ENCODE measurements around the gene LGALSL. TPM values are rescaled to one million over a fixed set of nuclear protein-coding genes. Genes with fewer than 3 reads are reported as not detected.

LGALSL gene
- polyA plus RNA-seq, 1 of the 3 experiments (the other 2 are of a cell fraction), result 6.5 TPM

GRCh38 chr2:64451051-64451450, 2.9 kb upstream of the LGALSL start:
- H3K36me3 ChIP-seq (replicated peaks in 1 of 2; ENCODE audit: control insufficient read depth in 1 of 2, insufficient read depth in 2 of 2, low read length in 1 of 2), result no peaks in the 10 kb centered on the region
- H2AFZ ChIP-seq (ENCODE audit: low read depth), result no peak overlapping the region
- no peak for TF ChIP-seq RFX5 (IDR thresholded peaks at IDR 0.05; ENCODE audit: low read length)
- TF ChIP-seq FOSL2 (IDR thresholded peaks at IDR 0.05; ENCODE audit: borderline replicate concordance, low read depth), result no peak
- no peak for TF ChIP-seq PBX3 (IDR thresholded peaks at IDR 0.05)
- no peak for TF ChIP-seq SMC3 (IDR thresholded peaks at IDR 0.05; ENCODE audit: low read depth, low read length)
- no peak for TF ChIP-seq MXI1 (IDR thresholded peaks at IDR 0.05; ENCODE audit: low read depth, low read length)
- TF ChIP-seq TEAD4 (IDR thresholded peaks at IDR 0.05; ENCODE audit: borderline replicate concordance, insufficient read depth), result no peak
- TF ChIP-seq USF1 (IDR thresholded peaks at IDR 0.05; ENCODE audit: borderline replicate concordance, low read depth), result no peak
- TF ChIP-seq ZBTB33 (IDR thresholded peaks at IDR 0.05; ENCODE audit: borderline replicate concordance, low read depth), result no peak
- no peak for TF ChIP-seq MAX (IDR thresholded peaks at IDR 0.05; ENCODE audit: low read depth)
- TF ChIP-seq RCOR1 (IDR thresholded peaks at IDR 0.05; ENCODE audit: low read length), result no peak
- TF ChIP-seq USF2 (IDR thresholded peaks at IDR 0.05; ENCODE audit: borderline replicate concordance, low read depth, low read length), result no peak
- no peak for TF ChIP-seq FOXJ3 (CRISPR knock-in tag; IDR thresholded peaks at IDR 0.05)
- no peak for TF ChIP-seq POLR2AphosphoS5 (IDR thresholded peaks at IDR 0.05; ENCODE audit: low read depth, low read length)
- no peak for TF ChIP-seq SIN3A (IDR thresholded peaks at IDR 0.05; ENCODE audit: borderline replicate concordance, low read depth, low read length)
- no peak for TF ChIP-seq RAD21 (IDR thresholded peaks at IDR 0.05; ENCODE audit: low read length)
- no peak for TF ChIP-seq GATA2 (CRISPR knock-in tag; IDR thresholded peaks at IDR 0.05)
- no peak for TF ChIP-seq NFIC (IDR thresholded peaks at IDR 0.05; ENCODE audit: borderline replicate concordance)
- no peaks in the 10 kb centered on the region for H3K27me3 ChIP-seq (ENCODE audit: insufficient read depth)
- no peak overlapping the region for H3K4me2 ChIP-seq
- CTCF ChIA-PET, result interaction anchor here (0.9 kb wide), 1 partner anchor 103 kb away, joined by 3 read pairs; no protein-coding TSS in a partner anchor
- H3K9me3 ChIP-seq, result no peaks in the 10 kb centered on the region
- no peaks in the 10 kb centered on the region for H4K20me1 ChIP-seq (ENCODE audit: insufficient read depth)
- H3K4me3 ChIP-seq (ENCODE audit: low read depth in 2 of 2, low read length in 1 of 2), result no peak overlapping the region
- peaks cover 3 to 10% of the 10 kb centered on the region in 2 experiments; a peak in 3 of 4 replicates for H3K4me1 ChIP-seq (ENCODE audit: control insufficient read depth in 1 of 2, insufficient read depth in 2 of 2, low read depth in 1 of 2, low read length in 1 of 2)
- H3K9ac ChIP-seq, result no peak overlapping the region
- peaks cover 8% of the 10 kb centered on the region for H3F3A ChIP-seq (replicated peaks; ENCODE audit: insufficient read depth)
- no peak overlapping the region for H3K27ac ChIP-seq (ENCODE audit: low read depth in 2 of 2, low read length in 1 of 2)
- POLR2A ChIA-PET, result no interaction called here
- DNase-seq, result no peak
- H3K9me2 ChIP-seq, result no peaks in the 10 kb centered on the region
- WGBS (ENCODE audit: low lambda C conversion rate), result 77% methylated on average over 2 of the region's 2 CpGs
- H3K79me2 ChIP-seq (ENCODE audit: insufficient read depth), result no peaks in the 10 kb centered on the region
